Raji (cell line): ENCODE results near the gene EGFL7.

Experiments used
- POLR2A ChIP-seq: IDR thresholded peaks from 2 replicates; pipeline ENCODE4 v1.6.1; 2011; ENCODE audit warnings: low read depth, low read length, control low read depth; ENCODE audit not compliant: insufficient read depth

Gene EGFL7

GRCh38 chr9:136621019-136621733 is 41.5 kb upstream of the EGFL7 start:
- no peak for TF ChIP-seq POLR2A

GRCh38 chr9:136621734-136622093 is 41.0 kb upstream of the EGFL7 start:
- no peak for TF ChIP-seq POLR2A

GRCh38 chr9:136622538-136622948 is 40.2 kb upstream of the EGFL7 start:
- no peak for TF ChIP-seq POLR2A

- TF ChIP-seq POLR2A: no peak
Observed at GRCh38 chr9:136623016-136623841, 39.5 kb upstream of the EGFL7 start.

- TF ChIP-seq POLR2A: no peak
Observed at GRCh38 chr9:136623842-136624183, 38.9 kb upstream of the EGFL7 start.

GRCh38 chr9:136624184-136624951 is 38.3 kb upstream of the EGFL7 start:
- no peak for TF ChIP-seq POLR2A

- TF ChIP-seq POLR2A: no peak
Observed at GRCh38 chr9:136625101-136626065, 37.3 kb upstream of the EGFL7 start.

- TF ChIP-seq POLR2A: no peak
Observed at GRCh38 chr9:136626066-136626725, 36.5 kb upstream of the EGFL7 start.

GRCh38 chr9:136626740-136627642 is 35.7 kb upstream of the EGFL7 start:
- no peak for TF ChIP-seq POLR2A

- no peak for TF ChIP-seq POLR2A
Observed at GRCh38 chr9:136627703-136628102, 35.0 kb upstream of the EGFL7 start.

- TF ChIP-seq POLR2A: no peak
Observed at GRCh38 chr9:136628268-136628667, 34.4 kb upstream of the EGFL7 start.

- no peak for TF ChIP-seq POLR2A
Observed at GRCh38 chr9:136629001-136629878, 33.5 kb upstream of the EGFL7 start.
